Ramos (cell line): ENCODE data around the gene IL1RAPL1.

ENCODE experiments used
- in situ Hi-C: fragments of 300-500 bp; cut with MboI; formaldehyde crosslinking; loops from one replicate; pipeline ENCODE4 v1.14.3; 2022; ENCODE audit warnings: low sequenced_read_pairs; ENCODE audit not compliant: unreplicated experiment

IL1RAPL1 gene

DNA sequence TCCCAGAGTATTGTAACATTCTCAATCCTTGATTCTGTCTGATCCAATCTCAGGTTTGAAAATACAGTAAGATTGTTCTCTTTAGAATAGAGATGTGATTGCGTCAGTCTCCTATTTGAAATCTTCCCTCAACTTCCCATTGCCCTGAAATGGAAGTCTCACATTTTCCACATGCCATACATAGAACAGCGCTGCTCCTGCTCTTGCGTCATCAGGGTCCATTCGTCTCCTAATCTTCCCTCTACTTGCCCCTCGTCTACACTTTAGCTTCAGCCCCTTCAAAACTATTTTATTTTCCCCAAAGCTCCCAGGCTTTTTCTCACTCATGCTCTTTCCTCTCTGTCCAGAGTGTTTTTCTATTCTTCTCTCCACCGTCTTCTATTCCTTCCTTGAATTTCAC, 1326.4 kb downstream of the IL1RAPL1 start:
- in situ Hi-C loops: no loop called here

DNA sequence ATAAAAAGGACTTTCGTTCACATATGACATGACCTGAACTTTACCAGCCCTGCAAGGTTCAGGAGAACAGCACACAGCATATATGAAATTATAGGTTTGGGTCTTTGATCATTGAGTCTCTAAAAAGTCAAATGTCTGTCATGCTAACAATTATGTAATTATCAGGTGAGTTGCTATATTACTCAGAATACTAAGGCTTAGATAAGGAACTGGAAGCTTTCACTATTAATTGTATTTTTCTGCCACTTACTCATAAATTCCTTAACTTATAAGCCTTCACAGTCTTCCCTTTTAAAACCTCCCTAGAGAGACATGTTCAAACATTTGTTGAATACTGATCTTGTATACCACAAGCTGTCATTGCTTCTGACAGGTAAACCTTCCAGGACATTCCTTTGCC, 1335.4 kb downstream of the IL1RAPL1 start:
- in situ Hi-C loops: no loop called here

DNA sequence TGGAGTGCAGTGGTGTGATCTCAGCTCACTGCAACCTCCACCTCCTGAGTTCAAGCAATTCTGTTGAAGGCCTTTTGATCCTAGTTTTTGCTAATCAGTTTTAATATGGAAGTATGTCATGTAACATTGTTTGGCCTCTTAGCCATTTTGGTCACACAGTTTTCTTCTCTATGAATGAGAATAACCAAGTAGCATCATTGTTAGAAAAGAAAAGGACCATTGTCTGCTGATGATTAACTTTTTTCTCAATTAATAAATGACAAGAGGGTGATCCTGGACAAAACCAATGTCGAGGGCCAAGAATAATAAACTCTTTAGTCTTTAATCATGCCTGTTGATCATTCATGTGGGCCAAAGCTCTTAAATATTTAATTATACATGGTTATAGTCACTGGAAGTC, 1338.8 kb downstream of the IL1RAPL1 start:
- in situ Hi-C loops: no loop called here

DNA sequence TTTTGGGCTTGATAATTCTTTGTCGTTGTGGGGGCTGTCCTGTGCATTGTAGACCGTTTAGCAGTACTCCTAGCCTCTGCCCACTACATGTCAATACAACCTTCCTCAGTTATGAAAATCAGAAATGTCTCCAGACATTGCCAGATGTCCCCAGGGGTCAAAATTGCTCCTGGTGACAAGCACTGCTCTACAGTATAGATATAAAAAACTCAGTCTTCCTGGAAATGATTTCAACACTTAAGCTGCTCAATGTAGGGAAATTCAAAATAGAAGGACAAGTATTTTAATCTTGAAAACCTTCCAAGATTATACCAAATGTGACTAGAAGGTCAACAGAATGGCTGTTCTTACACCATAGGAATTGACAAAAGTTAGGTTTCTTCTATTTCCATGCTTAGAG, 1339.4 kb downstream of the IL1RAPL1 start:
- in situ Hi-C loops: no loop called here

DNA sequence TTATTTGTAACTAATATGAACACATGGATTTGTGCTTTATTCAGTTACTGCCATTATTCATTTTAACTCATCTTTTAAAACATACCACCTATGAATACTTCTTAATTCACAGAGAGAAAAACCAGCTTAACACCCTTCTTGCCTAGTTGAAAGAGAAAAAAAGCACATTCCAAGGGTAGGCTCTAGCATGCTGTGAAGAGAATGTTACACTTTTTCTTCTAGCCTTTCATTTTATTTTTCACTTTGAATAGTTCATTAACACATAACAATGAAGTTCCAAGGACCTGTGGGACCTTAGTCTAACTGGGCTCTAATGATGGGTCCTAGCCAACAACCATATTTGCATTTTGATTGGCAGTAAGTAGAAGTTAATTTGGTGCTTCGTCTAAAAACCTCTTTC, 1348.2 kb downstream of the IL1RAPL1 start:
- in situ Hi-C loops: no loop called here

DNA sequence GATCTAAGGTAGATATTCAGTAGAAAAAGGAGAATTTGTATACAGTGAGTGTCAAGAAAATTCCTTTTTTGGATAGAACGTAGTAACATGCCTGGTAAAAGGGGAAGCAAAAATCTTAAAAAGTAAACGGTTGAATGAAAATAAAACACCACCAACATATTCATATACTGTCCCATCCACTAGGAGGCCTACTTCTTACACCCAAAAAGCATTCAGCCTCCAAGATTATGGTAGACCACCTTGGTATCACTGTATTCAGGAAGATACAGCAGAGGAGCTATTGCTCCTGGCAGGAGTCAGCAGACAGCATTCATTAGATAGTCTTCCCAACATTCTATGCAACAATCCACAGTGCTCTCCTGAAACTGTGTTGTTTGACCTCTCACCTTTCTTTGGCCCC, 1353.5 kb downstream of the IL1RAPL1 start:
- in situ Hi-C loops: no loop called here

DNA sequence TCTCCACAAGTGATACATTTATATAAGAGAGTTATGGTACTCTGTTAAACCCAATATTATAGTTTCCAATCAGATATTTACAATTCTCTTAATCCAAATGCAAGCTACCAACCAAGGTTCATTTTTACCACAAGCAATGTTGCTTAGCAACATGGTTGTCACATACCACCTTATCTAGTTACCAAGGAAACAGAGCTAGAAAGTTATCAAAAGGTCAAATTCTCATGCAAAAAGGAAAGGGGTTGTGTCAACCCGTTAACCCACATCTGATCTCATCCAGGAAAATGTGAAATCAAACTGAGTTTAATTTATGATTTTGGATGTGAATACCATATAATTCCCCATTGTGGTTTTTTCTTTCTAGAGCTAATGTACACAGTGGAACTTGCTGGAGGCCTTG, 1354.0 kb downstream of the IL1RAPL1 start:
- in situ Hi-C loops: no loop called here

DNA sequence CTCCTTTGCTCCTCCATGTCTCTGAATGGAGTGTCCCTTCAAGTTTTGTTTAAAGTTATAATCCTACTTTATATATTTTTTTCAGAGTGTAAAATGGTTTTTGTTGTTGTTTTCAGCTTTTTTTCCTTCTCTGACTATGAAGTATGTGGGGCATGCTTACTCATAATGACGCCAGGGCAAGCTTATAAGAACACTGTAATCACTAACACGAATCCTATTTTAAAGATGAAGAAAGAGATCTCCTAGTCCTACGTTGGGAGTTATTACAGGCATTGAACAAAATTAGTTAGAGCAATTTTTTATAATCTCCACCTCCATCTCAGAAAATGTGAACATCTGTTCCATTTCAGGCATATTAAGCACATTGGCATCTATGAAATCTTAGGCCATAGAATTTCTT, 1360.0 kb downstream of the IL1RAPL1 start:
- in situ Hi-C loops: no loop called here

DNA sequence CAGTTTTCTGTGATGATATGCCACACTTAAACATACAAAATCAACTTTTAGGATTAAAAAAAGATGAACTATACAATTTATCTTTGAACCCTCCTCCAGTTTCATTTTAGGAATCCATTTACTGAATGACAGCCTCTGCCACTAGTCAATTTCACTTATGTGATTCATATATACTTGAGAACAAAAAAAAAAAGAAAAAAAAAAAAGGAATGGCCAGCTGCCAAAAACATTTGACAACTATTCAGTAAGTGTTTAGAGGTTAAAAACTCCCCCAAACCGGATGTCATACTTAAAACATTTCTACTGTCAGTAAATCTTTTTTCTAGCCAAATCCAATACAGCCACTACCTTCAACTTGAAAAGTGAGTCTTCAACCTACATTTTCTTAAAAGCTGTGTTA, 1361.4 kb downstream of the IL1RAPL1 start:
- in situ Hi-C loops: no loop called here

DNA sequence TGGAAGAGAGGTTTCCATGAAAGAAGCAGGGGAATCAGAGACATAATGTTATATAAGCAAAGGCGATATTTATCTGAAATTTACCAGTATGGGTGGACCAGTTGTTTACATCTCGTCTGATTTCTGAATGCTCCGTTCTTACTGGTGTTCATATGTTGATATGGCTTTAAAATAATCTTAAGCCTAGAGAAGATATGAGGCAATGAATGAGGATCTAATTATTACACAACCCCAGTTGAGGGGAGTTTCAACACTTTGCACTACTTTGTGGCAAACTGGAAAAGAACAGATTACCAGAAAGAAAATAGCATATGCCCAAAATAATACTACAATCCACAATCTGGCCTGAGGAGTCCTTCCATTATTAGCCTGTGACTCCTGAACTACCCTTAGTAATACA, 1364.8 kb downstream of the IL1RAPL1 start:
- in situ Hi-C loops: no loop called here

DNA sequence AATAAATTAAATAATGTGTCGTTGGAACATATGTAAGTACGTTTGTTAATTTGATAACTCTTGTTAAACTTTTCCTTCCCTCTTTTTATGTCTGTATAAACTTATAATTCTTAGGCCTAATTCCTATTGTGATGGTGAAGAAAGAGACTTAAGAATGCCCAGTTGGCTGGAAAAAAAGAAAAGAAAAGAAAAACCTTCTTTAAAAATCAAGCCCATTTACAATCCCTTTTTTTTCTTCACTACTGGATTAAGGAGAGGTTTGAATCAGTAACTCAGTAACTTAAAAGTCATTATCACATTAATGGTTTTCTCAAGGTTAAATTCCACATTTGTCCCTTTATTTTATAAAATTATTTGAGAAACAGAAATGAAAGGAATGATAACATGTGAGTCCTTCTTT, 1374.8 kb downstream of the IL1RAPL1 start:
- in situ Hi-C loops: no loop called here

DNA sequence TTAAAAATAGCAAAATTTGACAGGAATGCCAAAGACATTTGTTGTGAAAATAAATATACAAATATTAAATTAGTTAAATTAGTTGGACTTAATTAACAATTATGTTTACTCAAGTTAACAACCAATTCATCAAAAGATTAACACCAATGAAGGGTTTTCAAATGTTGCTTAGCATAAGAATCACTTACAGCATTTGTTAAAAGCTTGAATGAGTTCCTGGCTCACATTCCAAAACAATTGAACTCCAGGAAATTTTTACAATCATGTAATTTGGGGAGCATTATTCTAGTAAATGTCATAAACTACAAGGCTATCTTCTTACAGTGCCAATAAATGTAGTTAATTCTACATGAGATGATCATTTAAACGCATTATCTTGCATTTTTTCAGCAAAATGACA, 1378.4 kb downstream of the IL1RAPL1 start:
- in situ Hi-C loops: no loop called here

DNA sequence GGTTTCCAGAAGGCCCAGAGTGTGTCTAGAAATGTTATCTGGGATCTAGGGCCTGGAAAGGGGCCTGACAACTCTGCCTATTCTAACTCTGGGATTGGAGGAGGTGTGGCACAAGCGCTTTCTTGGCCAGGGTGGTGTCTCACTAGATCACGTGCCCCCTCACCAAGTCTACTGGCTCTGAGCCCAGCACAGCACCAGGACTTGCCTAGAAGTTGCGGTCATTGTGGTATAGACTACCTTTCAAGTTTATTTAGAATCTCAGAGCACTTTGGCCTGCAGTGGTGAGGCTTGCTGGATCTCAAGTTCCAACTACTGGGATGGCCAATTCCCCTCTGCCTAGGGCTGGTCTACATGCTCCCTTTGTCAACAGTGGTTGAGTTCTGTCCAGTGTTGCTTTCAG, 1404.8 kb downstream of the IL1RAPL1 start:
- in situ Hi-C loops: no loop called here

DNA sequence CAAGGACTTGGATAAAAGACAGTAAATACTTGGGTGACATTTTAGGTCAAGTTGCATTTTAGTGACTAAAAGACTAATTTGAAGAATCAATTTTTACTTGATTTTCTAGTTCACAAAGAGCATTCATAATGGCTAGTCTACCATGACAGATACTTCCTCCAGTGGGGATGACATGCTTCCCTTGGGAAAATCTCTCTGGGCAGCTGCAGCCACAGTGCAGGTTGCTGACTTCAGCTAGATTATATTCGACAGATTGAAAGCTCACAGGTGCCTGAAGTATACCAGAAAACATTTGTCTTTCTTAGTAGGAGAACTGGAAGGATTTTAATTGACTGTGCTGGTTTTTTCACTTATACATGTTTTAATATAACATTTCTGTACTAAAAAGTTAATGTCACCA, 1418.6 kb downstream of the IL1RAPL1 start:
- in situ Hi-C loops: no loop called here
